ENCODE data around the gene ZNF672. TPM values are rescaled to one million over a fixed set of nuclear protein-coding genes. Genes with fewer than 3 reads are reported as not detected.
A peak's percentile ranks its signal among the peaks of the same experiment; 100 is the strongest.

The ZNF672 gene
- total RNA-seq, 1 donor from 2014 or later: 28.7 TPM

DNA sequence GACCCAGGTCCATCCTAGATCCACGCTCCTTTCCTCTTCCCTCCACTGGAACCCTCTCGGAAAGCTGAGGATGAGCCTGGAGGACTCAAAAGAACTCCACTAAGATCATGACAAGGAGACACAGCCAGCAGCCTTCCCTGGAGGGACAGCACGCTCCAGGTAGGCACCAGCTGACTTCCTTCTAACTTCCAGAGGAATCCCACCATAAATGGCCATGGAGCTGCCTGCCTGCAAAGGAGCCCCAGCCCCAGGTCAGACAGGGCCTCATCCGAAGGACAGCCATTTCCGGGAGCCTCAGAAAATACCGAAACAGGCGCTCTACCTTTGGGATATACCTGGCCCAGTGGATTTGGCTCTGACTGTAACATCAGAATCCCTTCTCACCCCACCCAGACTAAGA, 16.4 kb upstream of the ZNF672 start:
- H3K4me3 ChIP-seq (ENCODE audit: low read depth, low read length): no peak overlapping the region
- H3K36me3 ChIP-seq (ENCODE audit: control insufficient read depth, insufficient read depth, low read length): no peaks in the 10 kb centered on the region
- no peaks in the 10 kb centered on the region for H3K27me3 ChIP-seq (ENCODE audit: control insufficient read depth, insufficient read depth, low read length)
- no peak for TF ChIP-seq CTCF (IDR thresholded peaks at IDR 0.05; ENCODE audit: insufficient read depth, low read length, poor library complexity, severe bottlenecking)
- DNase-seq (ENCODE audit: low read depth): no peak

- Histone ChIP-seq H3K27me3 (ENCODE audit: control insufficient read depth, insufficient read depth, low read length) (no peaks in the 10 kb centered on the region), H3K4me3 (ENCODE audit: low read depth, low read length) (no peak overlapping the region), H3K36me3 (ENCODE audit: control insufficient read depth, insufficient read depth, low read length) (no peaks in the 10 kb centered on the region)
- DNase-seq (ENCODE audit: low read depth): no peak
- no peak for TF ChIP-seq CTCF (IDR thresholded peaks at IDR 0.05; ENCODE audit: insufficient read depth, low read length, poor library complexity, severe bottlenecking)
These were observed 15.6 kb upstream of the ZNF672 start for GRCh38 chr1:248822148-248823032.

- TF ChIP-seq CTCF (IDR thresholded peaks at IDR 0.05; ENCODE audit: insufficient read depth, low read length, poor library complexity, severe bottlenecking): no peak
- DNase-seq (ENCODE audit: low read depth): no peak
- Histone ChIP-seq H3K36me3 (ENCODE audit: control insufficient read depth, insufficient read depth, low read length) (no peaks in the 10 kb centered on the region), H3K27me3 (ENCODE audit: control insufficient read depth, insufficient read depth, low read length) (no peaks in the 10 kb centered on the region), H3K4me3 (ENCODE audit: low read depth, low read length) (no peak overlapping the region)
These were observed 14.5 kb upstream of the ZNF672 start for GRCh38 chr1:248823517-248824001.

DNA sequence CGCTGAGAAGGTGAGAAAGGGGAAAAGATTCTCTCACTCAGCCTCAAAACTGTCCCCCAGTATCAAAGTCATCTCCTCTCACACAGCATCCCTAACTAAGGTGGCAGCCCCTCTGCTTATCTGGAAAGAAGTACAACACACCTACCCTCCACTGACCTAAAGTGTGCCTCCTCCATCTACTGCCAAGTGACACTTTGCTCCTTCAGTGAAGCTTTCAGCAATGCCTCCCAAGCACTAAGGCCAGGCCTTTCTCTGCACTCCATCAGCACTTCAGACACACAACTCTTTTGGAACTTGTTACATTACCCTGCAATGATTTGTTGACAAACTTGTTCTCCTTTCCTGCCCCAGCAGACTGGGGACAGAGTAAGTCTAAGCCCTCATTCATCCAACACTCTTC, 13.7 kb upstream of the ZNF672 start:
- DNase-seq (ENCODE audit: low read depth): no peak
- no peak for TF ChIP-seq CTCF (IDR thresholded peaks at IDR 0.05; ENCODE audit: insufficient read depth, low read length, poor library complexity, severe bottlenecking)
- Histone ChIP-seq H3K4me3 (ENCODE audit: low read depth, low read length) (no peak overlapping the region), H3K27me3 (ENCODE audit: control insufficient read depth, insufficient read depth, low read length) (no peaks in the 10 kb centered on the region), H3K36me3 (ENCODE audit: control insufficient read depth, insufficient read depth, low read length) (no peaks in the 10 kb centered on the region)

GRCh38 chr1:248824701-248825100, 13.3 kb upstream of the ZNF672 start:
- TF ChIP-seq CTCF (IDR thresholded peaks at IDR 0.05; ENCODE audit: insufficient read depth, low read length, poor library complexity, severe bottlenecking): no peak
- H3K27me3 ChIP-seq (ENCODE audit: control insufficient read depth, insufficient read depth, low read length): no peaks in the 10 kb centered on the region
- DNase-seq (ENCODE audit: low read depth): no peak
- H3K4me3 ChIP-seq (ENCODE audit: low read depth, low read length): peak overlapping the region; percentile 71
- no peaks in the 10 kb centered on the region for H3K36me3 ChIP-seq (ENCODE audit: control insufficient read depth, insufficient read depth, low read length)
